Upper lobe of left lung (tissue), 4 donors: Measurements from ENCODE around the gene ZNF225.

Experiments used
- POLR2A ChIP-seq, 4 donors: fragments of 450-650 bp; IDR thresholded peaks; one replicate each; pipeline ENCODE4 v1.5.1; 2016 to 2017; ENCODE audit warnings: antibody characterized with exemption in 4 of 4, mild to moderate bottlenecking in 2 of 4
- TF ChIP-seq, protein P1 (sequence below), 6 experiments: fragments of 450-650 bp in 4 of 6; fragments of 200-600 bp in 2 of 6; sonication (generic) in 2 of 6; IDR thresholded peaks; one replicate each; pipeline ENCODE4 v1.5.1; 2016 to 2019; ENCODE audit warnings: antibody characterized with exemption in 6 of 6

DNA sequence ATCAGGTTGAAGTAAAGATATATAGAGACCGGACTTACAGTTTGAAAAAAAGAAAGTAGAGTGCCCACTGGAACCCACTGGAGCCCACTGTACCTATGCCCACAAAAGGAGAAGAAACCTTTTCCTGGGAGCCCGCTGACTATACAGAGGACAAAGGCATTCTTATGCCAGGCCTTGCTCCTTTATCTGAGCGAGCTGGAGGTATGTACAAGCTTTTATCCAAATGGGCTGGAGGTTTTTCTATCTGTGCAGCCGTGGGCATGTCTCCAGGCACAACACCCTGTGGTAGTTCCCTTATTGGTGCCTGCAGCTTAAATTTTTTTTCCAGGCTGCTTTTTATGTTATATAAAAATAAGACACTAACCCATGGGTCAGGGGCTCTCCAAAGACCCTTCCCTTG is 36.6 kb downstream of the ZNF225 start:
- TF ChIP-seq, protein P1, sequence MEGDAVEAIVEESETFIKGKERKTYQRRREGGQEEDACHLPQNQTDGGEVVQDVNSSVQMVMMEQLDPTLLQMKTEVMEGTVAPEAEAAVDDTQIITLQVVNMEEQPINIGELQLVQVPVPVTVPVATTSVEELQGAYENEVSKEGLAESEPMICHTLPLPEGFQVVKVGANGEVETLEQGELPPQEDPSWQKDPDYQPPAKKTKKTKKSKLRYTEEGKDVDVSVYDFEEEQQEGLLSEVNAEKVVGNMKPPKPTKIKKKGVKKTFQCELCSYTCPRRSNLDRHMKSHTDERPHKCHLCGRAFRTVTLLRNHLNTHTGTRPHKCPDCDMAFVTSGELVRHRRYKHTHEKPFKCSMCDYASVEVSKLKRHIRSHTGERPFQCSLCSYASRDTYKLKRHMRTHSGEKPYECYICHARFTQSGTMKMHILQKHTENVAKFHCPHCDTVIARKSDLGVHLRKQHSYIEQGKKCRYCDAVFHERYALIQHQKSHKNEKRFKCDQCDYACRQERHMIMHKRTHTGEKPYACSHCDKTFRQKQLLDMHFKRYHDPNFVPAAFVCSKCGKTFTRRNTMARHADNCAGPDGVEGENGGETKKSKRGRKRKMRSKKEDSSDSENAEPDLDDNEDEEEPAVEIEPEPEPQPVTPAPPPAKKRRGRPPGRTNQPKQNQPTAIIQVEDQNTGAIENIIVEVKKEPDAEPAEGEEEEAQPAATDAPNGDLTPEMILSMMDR (IDR thresholded peaks at IDR 0.05) = no peak
- no peak for TF ChIP-seq POLR2A (IDR thresholded peaks at IDR 0.05)
